K562 (cell line): ENCODE data around the gene C19orf12. TPM values are rescaled to one million over a fixed set of nuclear protein-coding genes. Genes with fewer than 3 reads are reported as not detected.

Experiments
- ATAC-seq: fragments of 200-7000 bp; cut with Tn5 transposase; 3 replicates; pipeline ENCODE4 v1.9.1; 2020; ENCODE audit warnings: moderate library complexity
- BruUV-seq: library from RNA; stranded (reverse); fragments of 400-500 nt; replicated peaks from 2 replicates; lab custom pipeline; 2021; lab: Mats Ljungman, UMichigan
- CTCF ChIA-PET: fragments of 300-600 bp; formaldehyde crosslinking; extraction: SDS; loops from one replicate; lab custom pipeline; 2021; ENCODE audit warnings: low intra/inter-chr PET ratio; lab: Yijun Ruan, JAX
- POLR2A ChIA-PET: fragments of 300-600, 350-650 bp; sonication (Branson Sonifier 250); formaldehyde crosslinking; extraction: SDS; loops from one replicate; lab custom pipeline; 2021; ENCODE audit warnings: antibody characterized with exemption, inconsistent platforms; lab: Yijun Ruan, JAX
- DNase-seq, 4 experiments: peaks; one replicate each; pipeline versions ENCODE4 v3.0.0 to v3.0.0-alpha.2; 2011 to 2018; ENCODE audit warnings: low spot score in 3 of 4, mixed read lengths in 3 of 4; ENCODE audit errors: extremely low read depth in 1 of 4
- FAIRE-seq: peaks from 2 replicates; lab custom pipeline; 2011; peaks lifted over from hg19 to GRCh38; lab: Jason Lieb, UNC
- H2AFZ ChIP-seq: 2 replicates; pipeline ENCODE4 v1.6.0; 2011; ENCODE audit warnings: low read depth, low read length, control low read depth, inconsistent platforms
- H3K27ac ChIP-seq: fragments of 200-600 bp; 3 replicates; pipeline ENCODE4 v1.8.0; 2011; ENCODE audit warnings: low read depth, mild to moderate bottlenecking, control low read depth, inconsistent platforms, low read length, moderate library complexity, mixed read lengths; ENCODE audit errors: extremely low read depth
- H3K27me3 ChIP-seq, 2 experiments: fragments of 300-600 bp in 1 of 2; 2 replicates in 1 of 2; 3 replicates in 1 of 2; pipeline versions ENCODE4 v1.6.0 to v1.8.0; 2011; ENCODE audit warnings: inconsistent platforms in 2 of 2, low read length in 2 of 2, mild to moderate bottlenecking in 1 of 2, mixed read lengths in 1 of 2, moderate library complexity in 1 of 2; ENCODE audit not compliant: control insufficient read depth in 2 of 2, insufficient read depth in 2 of 2
- H3K36me3 ChIP-seq: fragments of 300-600 bp; 3 replicates; pipeline ENCODE4 v1.8.0; 2011; ENCODE audit warnings: mild to moderate bottlenecking, low read length, inconsistent platforms; ENCODE audit not compliant: control insufficient read depth, insufficient read depth
- H3K4me1 ChIP-seq, 2 experiments: fragments of 200-600 bp in 1 of 2; replicated peaks in 1 of 2; 2 replicates in 1 of 2; 3 replicates in 1 of 2; pipeline versions ENCODE4 v1.5.1 to v1.8.0; 2011; ENCODE audit warnings: inconsistent platforms in 2 of 2, low read length in 2 of 2, mild to moderate bottlenecking in 1 of 2, mixed read lengths in 1 of 2, moderate library complexity in 1 of 2; ENCODE audit not compliant: control insufficient read depth in 2 of 2, insufficient read depth in 2 of 2
- H3K4me2 ChIP-seq: 2 replicates; pipeline ENCODE4 v1.6.1; 2011; ENCODE audit warnings: low read length, control low read depth, inconsistent platforms, mixed read lengths; ENCODE audit not compliant: insufficient read depth
- H3K4me3 ChIP-seq: fragments of 200-600 bp; sonication (generic), shearing (Covaris generic); 2 replicates; pipeline ENCODE4 v1.5.1; 2016; ENCODE audit warnings: control low read depth, inconsistent platforms
- H3K79me2 ChIP-seq: fragments of 200-600 bp; 3 replicates; pipeline ENCODE4 v1.8.0; 2011; ENCODE audit warnings: low read length, inconsistent platforms; ENCODE audit not compliant: control insufficient read depth, insufficient read depth
- H3K9ac ChIP-seq, 2 experiments: 2 replicates each; pipeline versions ENCODE4 v1.6.0 to v1.6.1; 2011; ENCODE audit warnings: low read depth in 2 of 2, low read length in 2 of 2, control low read depth in 1 of 2, inconsistent platforms in 1 of 2, mild to moderate bottlenecking in 1 of 2, mixed read lengths in 1 of 2; ENCODE audit not compliant: insufficient read depth in 1 of 2
- H3K9me1 ChIP-seq: one replicate; pipeline ENCODE4 v1.6.0; 2011; ENCODE audit warnings: inconsistent platforms, mild to moderate bottlenecking, low read length, moderate library complexity; ENCODE audit not compliant: control insufficient read depth, insufficient read depth
- H3K9me3 ChIP-seq: replicated peaks from 2 replicates; pipeline ENCODE4 v1.5.1; 2011; ENCODE audit warnings: low read depth, low read length, inconsistent platforms; ENCODE audit not compliant: control insufficient read depth, insufficient read depth
- H4K20me1 ChIP-seq: replicated peaks from 2 replicates; pipeline ENCODE4 v1.6.1; 2011; ENCODE audit warnings: low read length, inconsistent platforms, mixed read lengths; ENCODE audit not compliant: control insufficient read depth, insufficient read depth
- CHCHD3 ChIP-seq: fragments of 250-450 bp; sonication (Bioruptor Pico); IDR thresholded peaks from 2 replicates; pipeline ENCODE4 v2.1.2; 2022; ENCODE audit warnings: mild to moderate bottlenecking
- CREB3 ChIP-seq: fragments of 450-650 bp; conservative IDR thresholded peaks from 2 replicates; pipeline ENCODE4 v1.6.1; 2016; ENCODE audit warnings: missing genetic modification characterization, low read depth, mild to moderate bottlenecking, missing compliant biosample characterization, moderate library complexity
- FOSL1 ChIP-seq: fragments of 200-800 bp; sonication (Bioruptor generic); conservative IDR thresholded peaks from 2 replicates; pipeline ENCODE4 v1.6.1; 2016; ENCODE audit warnings: missing genetic modification characterization, missing compliant biosample characterization
- GATAD2B ChIP-seq: fragments of 450-650 bp; IDR thresholded peaks from 2 replicates; pipeline ENCODE4 v1.6.1; 2017; ENCODE audit warnings: mild to moderate bottlenecking, borderline replicate concordance
- HNRNPK ChIP-seq: fragments of 200-400 bp; formaldehyde crosslinking; IDR thresholded peaks from one replicate; pipeline ENCODE4 v1.6.1; 2018; ENCODE audit warnings: mild to moderate bottlenecking, low read depth, low read length; ENCODE audit not compliant: poor library complexity, severe bottlenecking
- IRF2 ChIP-seq: sonication (generic); formaldehyde crosslinking; IDR thresholded peaks from 2 replicates; pipeline ENCODE4 v1.8.1; 2022; ENCODE audit warnings: mild to moderate bottlenecking, missing genetic modification reagents
- POLR2B ChIP-seq: fragments of 450-650 bp; IDR thresholded peaks from 2 replicates; pipeline ENCODE4 v1.6.1; 2018; ENCODE audit warnings: low read depth; ENCODE audit not compliant: partially characterized antibody
- RBBP5 ChIP-seq: fragments of 200-600 bp; sonication (generic); IDR thresholded peaks from 2 replicates; pipeline ENCODE4 v1.6.1; 2012; ENCODE audit warnings: borderline replicate concordance, mild to moderate bottlenecking, low read length, control low read depth, inconsistent platforms; ENCODE audit not compliant: insufficient read depth, poor library complexity, severe bottlenecking
- RUNX1 ChIP-seq: sonication (generic); IDR thresholded peaks from 2 replicates; pipeline ENCODE4 v1.6.1; 2016; ENCODE audit warnings: antibody characterized with exemption, low read depth
- TSC22D4 ChIP-seq: fragments of 450-650 bp; IDR thresholded peaks from 2 replicates; pipeline ENCODE4 v1.6.1; 2016; ENCODE audit warnings: missing genetic modification characterization, missing biosample characterization, control low read depth
- XRCC5 ChIP-seq: fragments of 200-400 bp; formaldehyde crosslinking; IDR thresholded peaks from 2 replicates; pipeline ENCODE4 v1.6.1; 2017; ENCODE audit warnings: low read depth, mild to moderate bottlenecking, low read length
- ZBED1 ChIP-seq: IDR thresholded peaks from 2 replicates; pipeline ENCODE4 v1.6.1; 2014
- ZKSCAN3 ChIP-seq: fragments of 250-450 bp; sonication (Bioruptor Pico); IDR thresholded peaks from 2 replicates; pipeline ENCODE4 v1.4.0; 2020
- ZNF133 ChIP-seq: fragments of 250-450 bp; sonication (Bioruptor Pico); IDR thresholded peaks from 2 replicates; pipeline ENCODE4 v1.4.0; 2020; ENCODE audit warnings: mild to moderate bottlenecking
- ZNF217 ChIP-seq: sonication (generic); formaldehyde crosslinking; IDR thresholded peaks from 2 replicates; pipeline ENCODE4 v1.8.0; 2022; ENCODE audit warnings: mild to moderate bottlenecking, missing genetic modification reagents
- WGBS: fragments of 100-300 bp; shearing (Covaris generic); methylation state at CpG from one replicate; pipeline ENCODE4 v1.1.6; 2016; ENCODE audit warnings: low coverage, mixed read lengths; ENCODE audit not compliant: insufficient coverage; ENCODE audit errors: missing lambda C conversion rate; 5-methylcytosine and 5-hydroxymethylcytosine counted together
- in situ Hi-C: fragments of 300-500 bp; cut with MboI; formaldehyde crosslinking; loops from 4 replicates; pipeline ENCODE4 v1.15.0; 2018; ENCODE audit warnings: inconsistent platforms, mixed read lengths
- intact Hi-C: fragments of 100-400 bp; cut with micrococcal nuclease; formaldehyde crosslinking; loops from 2 replicates; pipeline ENCODE4 v1.14.2; 2022
- polyA plus RNA-seq, 8 experiments: library from polyadenylated mRNA; depleted of rRNA in 4 of 8; stranded (reverse) in 5 of 8; unstranded in 3 of 8; fragments of >200 nt; fragmentation: Nextera tagmentation in 2 of 8; fragmentation: Illumina TruSeq in 1 of 8; extraction: Ambion mirVana in 2 of 8; extraction: Trizol in 1 of 8; gene quantifications; 2 replicates each; pipeline versions ENCODE4 v1.2.1 to v1.2.3, GENCODE V29; 2011 to 2014; ENCODE audit warnings: inconsistent platforms in 1 of 8, missing spikeins in 1 of 8
- total RNA-seq, 7 experiments: library from RNA; depleted of rRNA in 6 of 7; stranded (reverse); fragments of >200 nt in 6 of 7; fragmentation: Illumina TruSeq in 2 of 7; extraction: Trizol in 2 of 7; gene quantifications; 2 replicates each; pipeline versions ENCODE4 v1.2.1 to v1.2.3, GENCODE V29; 2011 to 2021; ENCODE audit warnings: low replicate concordance in 1 of 7
- TF ChIP-seq, protein P1 (sequence below), 3 experiments: fragments of 200-800 bp in 1 of 3; sonication (Bioruptor generic) in 1 of 3; sonication (generic) in 1 of 3; formaldehyde crosslinking in 1 of 3; IDR thresholded peaks; 2 replicates each; pipeline versions ENCODE4 v1.6.1 to v1.8.0; 2016 to 2022; ENCODE audit warnings: mild to moderate bottlenecking in 2 of 3, missing compliant biosample characterization in 2 of 3, missing genetic modification characterization in 2 of 3, missing genetic modification reagents in 1 of 3
- TF ChIP-seq, protein P2 (sequence below): fragments of 250-450 bp; sonication (Bioruptor Pico); IDR thresholded peaks from 2 replicates; pipeline ENCODE4 v1.9.0; 2021; ENCODE audit warnings: mild to moderate bottlenecking, inconsistent platforms

The C19orf12 gene
- total and polyA plus RNA-seq, 9 of the 15 experiments (the other 6 are each of a cell fraction or from before 2014, with no cell fraction given) = 1.9 to 14.5 (median 10.2) TPM

DNA sequence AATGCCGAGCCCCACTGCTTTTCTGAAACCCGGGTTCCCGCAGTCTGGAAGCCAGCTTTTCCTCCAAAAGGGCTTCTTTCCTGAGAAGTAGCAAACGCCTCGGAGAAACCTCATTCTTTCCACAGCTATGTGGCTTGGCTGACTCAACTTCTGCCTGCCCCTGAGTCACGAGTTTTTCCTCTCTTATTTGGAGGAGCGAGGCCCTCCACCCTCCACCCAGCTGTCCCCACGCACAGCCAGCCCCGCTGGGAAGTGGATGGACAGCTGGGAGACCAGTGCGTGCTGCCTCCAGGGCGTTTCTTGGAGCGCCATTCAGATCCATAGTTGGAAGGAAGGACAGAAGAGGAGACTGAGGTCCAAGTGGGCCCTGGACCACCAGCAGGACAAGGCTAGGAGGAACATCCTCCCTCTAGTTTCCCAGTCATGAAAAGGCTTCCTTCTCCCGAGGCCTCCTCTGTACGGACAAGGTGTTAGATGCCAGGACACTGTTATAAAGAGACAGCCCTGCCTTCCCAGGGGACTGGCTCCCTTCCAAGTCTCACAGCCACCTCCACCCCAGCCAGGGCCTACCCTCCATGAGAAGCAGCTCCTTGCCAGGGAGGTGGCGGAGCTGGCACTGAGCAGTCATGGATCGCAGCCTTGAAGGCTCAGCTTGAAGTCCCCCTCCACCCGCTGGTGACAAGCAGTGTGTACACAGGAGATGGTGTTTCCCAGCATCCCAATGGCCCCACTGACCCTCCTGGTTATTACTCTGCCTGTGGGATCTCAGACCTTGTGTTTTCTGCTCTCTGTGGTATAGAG lies 52.3 kb downstream of the C19orf12 start:
- in situ Hi-C loops = no loop called here
- peak overlapping the region; percentile 63; the same call in 2 of the 3 replicates for H3K27ac ChIP-seq
- FAIRE-seq = no peak
- TF ChIP-seq ZKSCAN3 = 0 out of 2 replicates have a peak, but pooled peaks have one; percentile 18
- TF ChIP-seq TSC22D4 (tag) = no peak
- no peak for TF ChIP-seq IRF2 (CRISPR knock-in tag)
- peak; percentile 43 for TF ChIP-seq RBBP5
- no peak for TF ChIP-seq CREB3 (tag)
- no peak for TF ChIP-seq CHCHD3 (CRISPR knock-in tag)
- TF ChIP-seq, protein P1, sequence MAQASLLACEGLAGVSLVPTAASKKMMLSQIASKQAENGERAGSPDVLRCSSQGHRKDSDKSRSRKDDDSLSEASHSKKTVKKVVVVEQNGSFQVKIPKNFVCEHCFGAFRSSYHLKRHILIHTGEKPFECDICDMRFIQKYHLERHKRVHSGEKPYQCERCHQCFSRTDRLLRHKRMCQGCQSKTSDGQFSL (CRISPR knock-in tag; IDR thresholded peaks at IDR 0.05) = no peak
- TF ChIP-seq, protein P1 (tag; IDR thresholded peaks at IDR 0.05) = no peak
- TF ChIP-seq, protein P2, sequence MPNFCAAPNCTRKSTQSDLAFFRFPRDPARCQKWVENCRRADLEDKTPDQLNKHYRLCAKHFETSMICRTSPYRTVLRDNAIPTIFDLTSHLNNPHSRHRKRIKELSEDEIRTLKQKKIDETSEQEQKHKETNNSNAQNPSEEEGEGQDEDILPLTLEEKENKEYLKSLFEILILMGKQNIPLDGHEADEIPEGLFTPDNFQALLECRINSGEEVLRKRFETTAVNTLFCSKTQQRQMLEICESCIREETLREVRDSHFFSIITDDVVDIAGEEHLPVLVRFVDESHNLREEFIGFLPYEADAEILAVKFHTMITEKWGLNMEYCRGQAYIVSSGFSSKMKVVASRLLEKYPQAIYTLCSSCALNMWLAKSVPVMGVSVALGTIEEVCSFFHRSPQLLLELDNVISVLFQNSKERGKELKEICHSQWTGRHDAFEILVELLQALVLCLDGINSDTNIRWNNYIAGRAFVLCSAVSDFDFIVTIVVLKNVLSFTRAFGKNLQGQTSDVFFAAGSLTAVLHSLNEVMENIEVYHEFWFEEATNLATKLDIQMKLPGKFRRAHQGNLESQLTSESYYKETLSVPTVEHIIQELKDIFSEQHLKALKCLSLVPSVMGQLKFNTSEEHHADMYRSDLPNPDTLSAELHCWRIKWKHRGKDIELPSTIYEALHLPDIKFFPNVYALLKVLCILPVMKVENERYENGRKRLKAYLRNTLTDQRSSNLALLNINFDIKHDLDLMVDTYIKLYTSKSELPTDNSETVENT (CRISPR knock-in tag) = no peak
- no peak for TF ChIP-seq XRCC5
- no peak for TF ChIP-seq POLR2B
- no peak for TF ChIP-seq HNRNPK
- TF ChIP-seq ZBED1 = no peak
- peak; percentile 97 for TF ChIP-seq FOSL1 (tag)
- TF ChIP-seq GATAD2B = no peak
- no peak for TF ChIP-seq ZNF217 (CRISPR knock-in tag)
- no peak for TF ChIP-seq RUNX1
- no peak for TF ChIP-seq ZNF133 (CRISPR knock-in tag)

More for the DNA sequence above, 52.3 kb downstream of the C19orf12 start:
- no peak overlapping the region for H3K4me3 ChIP-seq
- intact Hi-C loops = loop anchor here (5.0 kb wide), 1 partner anchor 36 kb away; no protein-coding TSS in a partner anchor
- no peaks in the 10 kb centered on the region; the same call in 1 of the 2 replicates for H4K20me1 ChIP-seq
- no TSS peak for BruUV-seq
- peak overlapping the region; percentile 42 for H3K4me2 ChIP-seq
- ATAC-seq = no peak
- peaks cover 24% of the 10 kb centered on the region for H3K79me2 ChIP-seq
- 28% methylated on average over 17 of the region's 17 CpGs for WGBS
- H2AFZ ChIP-seq = peak overlapping the region; percentile 48
- H3K9me1 ChIP-seq = no peaks in the 10 kb centered on the region
- H3K9me3 ChIP-seq = no peaks in the 10 kb centered on the region
- ChIA-PET CTCF (interaction anchor here (0.6 kb wide), 1 partner anchor 1878 kb away, joined by 5 read pairs; no protein-coding TSS in a partner anchor), POLR2A (interaction anchor here (0.7 to 1.6 kb wide), 7 partner anchors 8 to 1648 kb away, joined by 3 read pairs; no protein-coding TSS in a partner anchor)
- H3K4me1 ChIP-seq = peaks cover 54 to 57% of the 10 kb centered on the region in 2 experiments
- DNase-seq = peak; percentile 34 to 69 (median 46)
- peak overlapping the region; percentile 53 to 79 for H3K9ac ChIP-seq
- peaks cover 4% of the 10 kb centered on the region; the same call in 1 of the 3 replicates for H3K36me3 ChIP-seq
- no peaks in the 10 kb centered on the region for H3K27me3 ChIP-seq
